ENCODE measurements around the gene TRIM40. TPM values are rescaled to one million over a fixed set of nuclear protein-coding genes. Genes with fewer than 3 reads are reported as not detected.
"Not testable (repeated sequence)": the region's sequence is repeated elsewhere in the genome, so short reads cannot be mapped to it uniquely, and the experiment has no call there.

Gene TRIM40
- total RNA-seq, 2 experiments from 2014 or later, result not detected

DNA sequence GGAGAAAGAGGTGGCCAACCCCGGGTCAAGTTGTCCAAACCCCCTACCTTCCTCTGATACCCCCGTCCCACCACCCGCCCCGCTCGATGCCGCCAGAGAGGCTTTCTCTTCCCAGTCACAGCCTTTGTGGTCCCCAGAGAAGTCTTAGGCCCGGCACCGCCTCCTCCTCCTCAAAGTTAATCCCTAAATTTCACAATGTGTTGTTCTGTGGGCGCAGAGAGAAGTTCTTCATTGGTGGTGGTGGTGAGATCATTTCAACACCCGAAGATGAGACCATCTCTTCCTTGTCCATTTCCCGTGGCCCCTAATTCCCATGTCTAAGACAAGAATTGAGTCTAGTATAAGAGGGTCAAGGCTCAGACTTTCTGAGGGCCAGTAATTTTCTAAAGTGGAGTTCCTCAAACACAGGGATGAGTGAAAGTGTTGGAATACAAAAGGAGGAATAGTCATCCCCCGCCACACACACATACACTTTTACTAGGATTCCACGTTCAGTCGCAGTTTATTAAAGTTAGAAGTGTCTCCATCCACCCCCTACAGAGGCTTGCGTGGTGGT lies 33.4 kb upstream of the TRIM40 start:
- Mint-ChIP-seq H3K27me3 (peaks cover 61% of the 10 kb centered on the region), H3K27ac (peak overlapping the region; percentile 16), H3K9me3 (no peaks in the 10 kb centered on the region), H3K4me3 (peak overlapping the region; percentile 75), H3K4me1 (peaks cover 43% of the 10 kb centered on the region), H3K36me3 (ENCODE audit: low read depth) (no peaks in the 10 kb centered on the region)
- CTCF ChIA-PET, result interaction anchor here (0.8 to 6.3 kb wide), 27 partner anchors 8 to 449 kb away, joined by 3 to 186 read pairs (median 6); partner anchors contain the start of genes POLR1H, PPP1R11, TRIM15 and TRIM26
- no peak for DNase-seq
- POLR2A ChIA-PET, result interaction anchor here (0.9 to 3.6 kb wide), 8 partner anchors 27 to 255 kb away, joined by 4 to 27 read pairs (median 4); partner anchors contain the start of genes POLR1H and PPP1R11

DNA sequence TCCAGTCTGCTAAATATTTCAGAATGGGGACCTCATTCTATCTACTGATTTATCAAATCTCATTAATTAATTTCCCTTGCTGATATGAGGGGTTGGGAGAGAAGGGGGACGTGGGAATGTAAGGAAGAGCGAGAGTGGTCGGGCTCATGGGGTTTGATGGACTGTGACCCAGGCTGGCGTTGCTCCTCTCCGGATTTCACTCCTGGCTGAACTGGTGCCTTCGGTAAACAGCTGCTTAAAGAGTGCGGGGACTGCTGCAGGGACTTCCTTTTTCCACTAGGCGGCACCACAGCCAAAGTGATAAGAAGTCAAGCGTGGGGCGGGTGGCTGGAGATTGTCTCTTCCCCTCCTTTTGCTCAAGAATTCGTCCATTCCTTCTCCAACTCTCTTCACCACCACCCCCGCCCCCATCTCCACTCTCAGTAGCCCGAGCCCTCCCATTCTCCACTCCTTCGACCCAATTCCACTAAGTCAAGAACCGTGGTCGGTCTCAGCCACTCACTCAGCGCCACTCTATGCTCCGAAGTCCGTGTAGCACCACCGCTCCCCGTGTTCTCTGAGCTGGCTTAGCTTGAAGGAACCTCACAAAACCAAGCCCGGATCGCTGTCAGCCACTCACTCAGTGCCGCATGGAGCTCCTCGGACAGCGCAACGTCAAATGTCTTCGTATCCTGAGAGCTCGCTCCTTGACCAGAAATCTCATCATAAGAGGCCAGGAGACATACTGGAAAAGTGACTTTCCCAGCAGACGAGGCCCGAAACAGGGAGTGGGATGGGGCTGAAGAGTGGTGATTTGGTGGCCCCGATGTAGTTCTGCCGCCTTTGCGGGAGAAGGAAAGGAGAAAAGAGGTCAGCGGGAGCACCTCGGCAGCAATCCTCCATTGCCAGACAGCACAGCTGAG lies 32.7 kb upstream of the TRIM40 start:
- peak; percentile 87 for DNase-seq
- POLR2A ChIA-PET, result interaction anchor here (0.9 to 3.6 kb wide), 8 partner anchors 26 to 255 kb away, joined by 3 to 27 read pairs (median 4); partner anchors contain the start of genes POLR1H and PPP1R11
- H3K27ac Mint-ChIP-seq, result peak overlapping the region; percentile 16
- H3K4me3 Mint-ChIP-seq, result peak overlapping the region; percentile 75
- peaks cover 42% of the 10 kb centered on the region for H3K4me1 Mint-ChIP-seq
- H3K27me3 Mint-ChIP-seq, result peaks cover 61% of the 10 kb centered on the region
- H3K9me3 Mint-ChIP-seq, result no peaks in the 10 kb centered on the region
- CTCF ChIA-PET, result interaction anchor here (0.5 to 6.3 kb wide), 25 partner anchors 9 to 449 kb away, joined by 3 to 186 read pairs (median 6); partner anchors contain the start of genes POLR1H and PPP1R11
- H3K36me3 Mint-ChIP-seq (ENCODE audit: low read depth), result no peaks in the 10 kb centered on the region

DNA sequence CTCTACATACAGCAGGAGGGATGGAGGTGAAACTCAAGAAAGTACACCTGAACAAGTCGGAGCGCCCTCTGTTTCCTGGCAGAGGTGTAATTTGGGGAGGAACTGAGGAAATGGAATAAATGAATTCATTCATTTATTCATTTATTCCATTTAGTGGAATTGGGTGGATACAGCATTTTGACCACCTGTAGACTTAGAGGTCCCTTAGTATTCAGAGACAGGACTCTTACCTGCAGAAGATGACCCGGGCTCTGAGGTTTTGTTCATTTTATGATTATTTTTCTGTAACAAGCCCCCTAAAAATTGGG lies 32.1 kb upstream of the TRIM40 start:
- Mint-ChIP-seq H3K4me1 (peaks cover 39% of the 10 kb centered on the region), H3K4me3 (peak overlapping the region; percentile 75), H3K27ac (no peak overlapping the region), H3K9me3 (no peaks in the 10 kb centered on the region), H3K27me3 (peaks cover 59% of the 10 kb centered on the region), H3K36me3 (ENCODE audit: low read depth) (no peaks in the 10 kb centered on the region)
- ChIA-PET CTCF (interaction anchor here (0.5 to 6.3 kb wide), 22 partner anchors 8 to 295 kb away, joined by 3 to 186 read pairs (median 8); partner anchors contain the start of genes POLR1H and PPP1R11), POLR2A (interaction anchor here (0.7 to 3.6 kb wide), 8 partner anchors 26 to 216 kb away, joined by 3 to 27 read pairs (median 4); partner anchors contain the start of genes POLR1H, PPP1R11 and TRIM26)
- DNase-seq, result no peak

DNA sequence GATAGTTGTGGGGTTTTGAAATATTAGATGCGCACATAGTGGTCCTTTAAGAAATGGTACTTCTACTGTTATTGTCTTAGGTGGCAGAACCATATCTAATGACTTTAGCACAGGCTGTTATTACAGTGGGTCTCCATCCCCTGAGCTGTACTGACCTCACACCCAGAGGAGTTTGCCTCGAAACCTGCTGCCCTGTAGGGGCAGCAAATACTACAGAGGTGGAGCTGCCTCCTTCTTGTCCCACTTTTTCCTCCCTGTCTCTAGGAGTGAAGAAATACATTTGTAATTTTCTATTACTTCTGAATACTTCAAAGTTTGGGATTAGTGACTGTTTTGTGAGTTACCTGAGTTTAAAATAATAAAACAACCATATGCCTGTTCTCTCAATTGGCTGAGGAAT lies 31.3 kb upstream of the TRIM40 start:
- ChIA-PET POLR2A (interaction anchor here (0.7 to 1.6 kb wide), 5 partner anchors 10 to 109 kb away, joined by 3 read pairs; partner anchors contain the start of genes POLR1H and TRIM26), CTCF (interaction anchor here (0.6 to 6.3 kb wide), 7 partner anchors 11 to 71 kb away, joined by 3 to 186 read pairs (median 3); partner anchors contain the start of gene PPP1R11)
- DNase-seq, result no peak
- Mint-ChIP-seq H3K27me3 (peaks cover 56% of the 10 kb centered on the region), H3K4me3 (no peak overlapping the region), H3K9me3 (no peaks in the 10 kb centered on the region), H3K36me3 (ENCODE audit: low read depth) (no peaks in the 10 kb centered on the region), H3K4me1 (peaks cover 39% of the 10 kb centered on the region), H3K27ac (no peak overlapping the region)

DNA sequence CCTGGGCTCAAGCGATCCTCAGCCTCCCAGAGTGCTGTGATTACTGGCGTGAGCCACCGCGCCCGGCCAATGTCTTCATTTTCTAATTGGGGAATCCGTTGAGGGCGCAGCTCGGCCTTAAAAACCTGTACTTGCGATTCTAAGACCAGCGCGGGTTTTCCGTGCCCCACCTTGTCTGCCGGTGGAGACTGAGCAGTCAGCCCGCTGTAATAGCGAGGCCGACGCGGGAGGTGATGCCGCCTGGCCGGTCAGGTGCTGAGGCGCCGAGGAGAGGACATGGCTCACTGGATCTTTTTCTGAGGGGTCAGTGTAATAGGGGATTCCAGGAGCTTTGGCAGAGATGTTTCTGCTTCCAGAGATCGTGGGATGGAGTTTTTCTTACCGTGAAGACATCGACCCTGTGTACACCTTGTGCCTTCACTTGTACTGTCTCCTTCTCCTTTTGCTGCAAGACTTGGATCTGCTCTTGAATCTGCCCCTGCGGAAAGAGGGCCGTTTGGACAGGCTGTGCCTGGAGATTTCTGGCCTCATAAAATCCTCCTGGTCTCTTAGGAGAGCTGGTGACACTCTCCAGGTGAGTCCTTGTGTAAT lies 24.6 kb upstream of the TRIM40 start:
- ChIA-PET CTCF (interaction anchor here (1.7 to 3.5 kb wide), 2 partner anchors 8 to 20 kb away, joined by 8 to 16 read pairs; no protein-coding TSS in a partner anchor), POLR2A (no interaction called here)
- Mint-ChIP-seq H3K27ac (no peak overlapping the region), H3K4me1 (peaks cover 11% of the 10 kb centered on the region), H3K36me3 (ENCODE audit: low read depth) (no peaks in the 10 kb centered on the region), H3K4me3 (no peak overlapping the region), H3K27me3 (peaks cover 53% of the 10 kb centered on the region), H3K9me3 (no peaks in the 10 kb centered on the region)
- DNase-seq, result no peak

DNA sequence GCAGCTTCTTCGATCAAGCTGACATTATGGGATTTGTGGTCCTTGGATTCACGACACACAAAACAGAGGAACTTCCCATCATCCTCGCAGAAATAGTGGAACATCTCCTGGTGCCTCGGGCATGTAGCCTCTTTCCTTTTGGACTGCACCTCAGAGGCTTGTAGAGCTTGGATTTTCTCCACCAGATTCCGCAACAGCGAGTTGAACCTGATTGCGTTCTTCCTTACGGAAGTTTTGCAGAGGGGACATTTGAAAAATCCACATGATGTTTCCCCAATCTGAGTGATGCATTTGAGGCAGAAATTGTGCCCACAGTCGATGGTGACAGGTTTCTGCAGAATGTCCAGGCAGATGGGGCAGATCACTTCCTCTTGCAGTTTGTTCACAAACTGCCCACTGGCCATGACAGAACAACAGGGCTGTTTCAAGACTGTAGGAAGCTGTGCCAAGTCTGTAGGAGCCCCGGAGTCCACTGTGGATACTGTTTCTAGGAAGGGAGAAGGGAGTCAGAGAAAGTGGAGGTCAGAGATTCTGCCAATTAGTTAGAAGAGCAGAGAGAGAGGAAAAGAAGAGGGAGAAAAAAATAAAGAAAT lies 23.4 kb upstream of the TRIM40 start:
- no peak overlapping the region for H3K27ac Mint-ChIP-seq
- H3K4me1 Mint-ChIP-seq, result peaks cover 11% of the 10 kb centered on the region
- H3K4me3 Mint-ChIP-seq, result no peak overlapping the region
- ChIA-PET POLR2A (no interaction called here), CTCF (interaction anchor here (1.4 to 3.5 kb wide), 3 partner anchors 9 to 19 kb away, joined by 4 to 16 read pairs (median 8); no protein-coding TSS in a partner anchor)
- H3K27me3 Mint-ChIP-seq, result peaks cover 53% of the 10 kb centered on the region
- DNase-seq, result no peak
- no peaks in the 10 kb centered on the region for H3K9me3 Mint-ChIP-seq
- H3K36me3 Mint-ChIP-seq (ENCODE audit: low read depth), result no peaks in the 10 kb centered on the region

DNA sequence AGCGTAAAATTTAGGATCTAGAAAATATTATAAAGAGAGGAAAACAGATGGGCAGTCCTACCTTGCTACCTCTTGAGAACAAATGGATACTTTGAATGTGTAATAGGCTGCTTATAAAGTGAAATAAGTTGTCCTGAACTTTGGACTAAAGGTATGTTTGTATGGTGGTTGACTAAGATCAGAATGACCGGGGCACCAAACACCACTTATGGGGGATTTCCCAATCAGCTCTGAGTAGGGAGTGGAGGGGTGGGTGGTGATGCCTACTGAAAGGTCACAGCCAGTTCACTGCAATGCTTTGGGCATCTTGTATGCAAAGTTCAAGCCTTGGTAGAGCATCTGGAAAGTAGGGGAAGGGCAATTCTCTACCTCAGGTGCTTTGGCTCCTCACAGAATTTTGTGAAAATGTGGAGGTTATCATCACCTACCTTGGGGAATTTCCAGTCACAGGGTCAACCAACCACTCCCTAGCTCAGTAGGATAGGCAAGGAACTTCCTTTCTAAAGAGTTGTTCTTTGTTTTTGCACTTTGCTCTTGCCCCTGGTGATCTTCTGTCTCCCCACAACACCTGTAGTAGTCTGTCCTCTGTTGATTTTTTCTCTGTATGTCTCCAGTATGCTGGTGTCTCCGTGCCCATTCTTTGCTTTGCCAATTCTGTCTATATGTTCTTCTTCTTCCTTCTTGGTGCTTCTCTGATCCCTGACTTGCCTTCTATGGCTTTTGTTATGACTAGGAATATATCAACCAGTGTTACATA lies 22.8 kb upstream of the TRIM40 start, which contains the start of gene TRIM31:
TRIM31 (minus strand) TSS at position 88 of the 757 bp plus-strand sequence. CDS start 285 bp downstream, outside the sequence.
- CTCF ChIA-PET, result interaction anchor here (1.4 to 3.5 kb wide), 3 partner anchors 10 to 18 kb away, joined by 4 to 16 read pairs (median 8); no protein-coding TSS in a partner anchor
- peaks cover 8% of the 10 kb centered on the region for H3K4me1 Mint-ChIP-seq
- DNase-seq, result no peak
- H3K4me3 Mint-ChIP-seq, result no peak within 1 kb of the TSS
- H3K36me3 Mint-ChIP-seq (ENCODE audit: low read depth), result no peaks in the 10 kb centered on the region
- POLR2A ChIA-PET, result no interaction called here
- no peak within 1 kb of the TSS for H3K27ac Mint-ChIP-seq
- no peaks in the 10 kb centered on the region for H3K9me3 Mint-ChIP-seq
- peaks cover 50% of the 10 kb centered on the region for H3K27me3 Mint-ChIP-seq

DNA sequence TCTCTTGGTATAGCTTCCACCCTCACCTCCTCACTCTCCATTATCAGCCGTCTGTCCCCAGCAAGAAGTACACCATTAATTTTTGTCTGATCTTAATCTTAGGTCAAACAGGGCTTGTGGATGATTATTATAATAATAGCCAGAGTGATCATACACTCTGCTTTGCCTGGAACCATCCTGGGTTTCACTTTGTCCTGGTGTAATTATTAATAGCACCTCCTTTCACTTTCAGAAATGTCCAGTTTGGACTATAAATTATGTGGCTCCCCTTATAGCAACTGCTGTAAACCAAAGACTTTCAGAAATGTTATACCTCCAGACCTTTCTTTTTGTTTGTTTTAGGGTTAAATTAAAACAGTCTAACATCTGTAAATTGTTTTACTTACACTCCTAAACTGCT lies 22.1 kb upstream of the TRIM40 start:
- H3K4me1 Mint-ChIP-seq, result peaks cover 8% of the 10 kb centered on the region
- ChIA-PET POLR2A (no interaction called here), CTCF (interaction anchor here (1.4 to 3.5 kb wide), 2 partner anchors 16 to 18 kb away, joined by 4 to 16 read pairs; no protein-coding TSS in a partner anchor)
- no peak for DNase-seq
- H3K4me3 Mint-ChIP-seq, result no peak overlapping the region
- no peaks in the 10 kb centered on the region for H3K36me3 Mint-ChIP-seq (ENCODE audit: low read depth)
- H3K9me3 Mint-ChIP-seq, result no peaks in the 10 kb centered on the region
- no peak overlapping the region for H3K27ac Mint-ChIP-seq
- H3K27me3 Mint-ChIP-seq, result peaks cover 47% of the 10 kb centered on the region

DNA sequence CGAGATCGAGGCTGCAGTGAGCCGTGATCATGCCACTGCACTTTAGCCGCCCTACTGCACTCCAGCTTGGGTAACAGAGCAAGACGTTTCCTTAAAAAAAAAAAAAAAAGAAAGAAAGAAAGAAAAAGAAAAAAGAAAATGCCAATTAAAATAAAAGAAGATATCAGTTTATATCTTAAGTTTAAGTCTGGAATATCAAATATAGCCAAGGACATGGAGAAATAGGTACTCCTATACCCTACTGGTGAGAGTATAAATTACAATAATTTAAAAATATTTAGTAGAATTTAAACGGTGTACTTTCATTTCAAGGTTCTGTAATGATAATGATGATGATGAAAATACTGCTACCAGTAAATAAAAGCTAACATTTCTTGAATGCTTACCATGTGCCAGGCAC lies 19.2 kb upstream of the TRIM40 start:
- H3K9me3 Mint-ChIP-seq, result no peaks in the 10 kb centered on the region
- POLR2A ChIA-PET, result no interaction called here

DNA sequence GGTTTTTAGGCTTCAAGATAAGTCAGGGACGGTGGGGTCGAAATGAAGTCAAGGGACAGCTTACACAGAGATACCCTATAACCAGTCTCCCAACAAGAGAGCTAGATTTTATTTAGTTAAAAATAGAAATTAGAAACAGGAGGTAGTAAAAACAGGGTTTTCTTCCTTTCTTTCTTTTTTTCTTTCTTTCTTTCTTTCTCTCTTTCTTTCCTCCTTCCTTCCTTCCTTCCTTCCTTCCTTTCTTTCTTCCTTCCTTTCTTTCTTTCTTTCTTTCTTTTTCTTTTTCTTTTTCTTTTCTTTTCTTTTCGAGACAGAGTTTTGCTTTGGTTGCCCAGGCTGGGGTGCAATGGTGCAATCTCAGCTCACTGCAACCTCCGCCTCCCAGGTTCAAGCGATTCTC lies 17.2 kb upstream of the TRIM40 start:
- H3K4me3 Mint-ChIP-seq; DNase-seq; H3K4me1 Mint-ChIP-seq; POLR2A ChIA-PET; H3K9me3 Mint-ChIP-seq; H3K36me3 Mint-ChIP-seq (ENCODE audit: low read depth); H3K27ac Mint-ChIP-seq: not testable (repeated sequence)
- CTCF ChIA-PET, result interaction anchor here (1.0 kb wide), 1 partner anchor 14 kb away, joined by 4 read pairs; no protein-coding TSS in a partner anchor
- peaks cover 25% of the 10 kb centered on the region for H3K27me3 Mint-ChIP-seq

More for the DNA sequence above, 19.2 kb upstream of the TRIM40 start:
- Mint-ChIP-seq H3K36me3 (ENCODE audit: low read depth) (no peaks in the 10 kb centered on the region), H3K27ac (no peak overlapping the region), H3K4me1 (peaks cover 8% of the 10 kb centered on the region), H3K27me3 (peaks cover 32% of the 10 kb centered on the region), H3K4me3 (no peak overlapping the region)
- CTCF ChIA-PET, result interaction anchor here (0.6 to 2.5 kb wide), 3 partner anchors 11 to 296 kb away, joined by 3 to 10 read pairs (median 3); no protein-coding TSS in a partner anchor
- no peak for DNase-seq

DNA sequence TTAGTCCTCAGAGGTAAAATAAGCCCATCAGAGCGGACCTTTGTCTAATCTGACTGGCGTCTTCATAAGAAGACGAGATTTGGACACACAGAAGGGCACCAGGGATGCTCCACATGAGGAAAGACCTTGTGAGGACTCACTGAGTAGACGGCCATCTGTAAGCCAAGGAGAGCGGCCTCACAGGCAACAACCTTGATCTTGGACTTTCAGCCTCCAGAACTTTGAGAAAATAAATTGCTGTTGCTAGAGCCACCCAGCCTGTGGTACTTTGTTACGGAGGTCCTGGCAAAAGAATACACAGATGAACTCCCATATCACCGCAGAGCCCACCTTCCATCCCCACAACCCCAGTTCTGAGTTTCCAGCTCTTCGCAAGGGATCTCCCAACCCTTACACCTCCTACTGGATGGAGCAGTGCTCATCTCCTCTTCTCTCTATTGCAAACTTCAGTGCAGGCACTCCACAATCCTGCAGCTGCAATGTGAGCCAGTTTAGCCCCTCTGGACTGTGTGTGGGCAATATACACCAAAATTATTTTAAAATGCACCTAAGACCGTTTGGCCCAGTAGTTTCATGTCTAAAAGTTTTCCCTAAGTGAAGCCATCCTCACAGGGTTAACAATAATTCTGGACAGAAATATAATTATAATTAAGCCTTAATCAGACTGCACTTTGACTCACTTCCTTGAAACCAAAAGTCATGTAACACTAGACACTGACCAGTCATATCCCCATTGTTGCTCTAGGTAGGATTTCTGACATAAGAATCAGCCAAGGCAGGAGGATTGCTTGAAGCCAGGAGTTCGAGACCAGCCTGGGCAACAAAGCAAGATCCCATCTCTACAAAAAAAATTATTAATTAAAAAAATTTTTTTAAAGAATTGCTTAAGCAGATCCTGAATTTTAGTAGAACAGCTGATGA lies 14.2 kb upstream of the TRIM40 start:
- no peaks in the 10 kb centered on the region for H3K36me3 Mint-ChIP-seq (ENCODE audit: low read depth)
- ChIA-PET CTCF (interaction anchor here (0.9 to 4.7 kb wide), 3 partner anchors 10 to 20 kb away, joined by 3 to 23 read pairs (median 13); no protein-coding TSS in a partner anchor), POLR2A (no interaction called here)
- H3K27me3 Mint-ChIP-seq, result peaks cover 25% of the 10 kb centered on the region
- no peak overlapping the region for H3K4me3 Mint-ChIP-seq
- no peaks in the 10 kb centered on the region for H3K4me1 Mint-ChIP-seq
- H3K9me3 Mint-ChIP-seq, result no peaks in the 10 kb centered on the region
- H3K27ac Mint-ChIP-seq, result no peak overlapping the region
- no peak for DNase-seq
